ENCODE data around the gene KLHL17. TPM values are rescaled to one million over a fixed set of nuclear protein-coding genes. Genes with fewer than 3 reads are reported as not detected.

Gene KLHL17
- total RNA-seq, 1 experiment from 2014 or later, result 66.9 TPM

GRCh38 chr1:961132-961669 lies 817 bp downstream of the KLHL17 start (continued):
- TF ChIP-seq ZNF512 (CRISPR knock-in tag; IDR thresholded peaks at IDR 0.05; ENCODE audit: borderline replicate concordance) (no peak), GTF2I (CRISPR knock-in tag; conservative IDR thresholded peaks at IDR 0.05) (no peak), ZMAT4 (CRISPR knock-in tag; IDR thresholded peaks at IDR 0.05) (no peak), ESRRA (CRISPR knock-in tag; IDR thresholded peaks at IDR 0.05; ENCODE audit: borderline replicate concordance) (peak; percentile 81; the same call in 1 of the 2 replicates), ZNF219 (CRISPR knock-in tag; IDR thresholded peaks at IDR 0.05; ENCODE audit: borderline replicate concordance) (peak; percentile 69; the same call in 1 of the 2 replicates), STAT6 (CRISPR knock-in tag; conservative IDR thresholded peaks at IDR 0.05; ENCODE audit: low read depth) (no peak), ZNF317 (CRISPR knock-in tag; IDR thresholded peaks at IDR 0.05; ENCODE audit: borderline replicate concordance, low read depth) (0 out of 2 replicates have a peak, but pooled peaks have one; percentile 30), RORB (CRISPR knock-in tag; IDR thresholded peaks at IDR 0.05) (no peak), ZNF425 (CRISPR knock-in tag; conservative IDR thresholded peaks at IDR 0.05) (no peak), JUN (CRISPR knock-in tag; IDR thresholded peaks at IDR 0.05) (peak; percentile 82; the same call in 1 of the 2 replicates), SOX15 (CRISPR knock-in tag; IDR thresholded peaks at IDR 0.05) (no peak), NFATC4 (CRISPR knock-in tag; IDR thresholded peaks at IDR 0.05) (no peak), ZNF671 (CRISPR knock-in tag; IDR thresholded peaks at IDR 0.05) (no peak), GABPB1 (CRISPR knock-in tag; IDR thresholded peaks at IDR 0.05) (no peak), GRHL2 (CRISPR knock-in tag; IDR thresholded peaks at IDR 0.05; ENCODE audit: insufficient replicate concordance, severe bottlenecking) (no peak), ZNF281 (CRISPR knock-in tag; IDR thresholded peaks at IDR 0.05) (no peak), AFF4 (CRISPR knock-in tag; IDR thresholded peaks at IDR 0.05; ENCODE audit: borderline replicate concordance) (no peak), JAZF1 (CRISPR knock-in tag; IDR thresholded peaks at IDR 0.05) (no peak), ETV6 (CRISPR knock-in tag; IDR thresholded peaks at IDR 0.05) (no peak), FOXP1 (CRISPR knock-in tag; IDR thresholded peaks at IDR 0.05; ENCODE audit: borderline replicate concordance) (peak; percentile 85; the same call in 1 of the 2 replicates), NFE2L1 (CRISPR knock-in tag; IDR thresholded peaks at IDR 0.05) (0 out of 2 replicates have a peak, but pooled peaks have one; percentile 24), OVOL2 (CRISPR knock-in tag; IDR thresholded peaks at IDR 0.05; ENCODE audit: borderline replicate concordance) (no peak), ZNF416 (CRISPR knock-in tag; IDR thresholded peaks at IDR 0.05) (no peak)
